B cell (primary cell): Measurements from ENCODE around the gene ELAVL3. TPM values are rescaled to one million over a fixed set of nuclear protein-coding genes. Genes with fewer than 3 reads are reported as not detected.
A peak's percentile ranks its signal among the peaks of the same experiment; 100 is the strongest.

ENCODE experiments used
- ATAC-seq: fragments of 200-7000 bp; cut with Tn5 transposase; one replicate; pipeline ENCODE4 v1.10.0; 2021; ENCODE audit warnings: low read depth, mild to moderate bottlenecking, moderate number of reproducible peaks, moderate library complexity
- CTCF ChIA-PET: fragments of 350-600 bp; sonication (Branson Sonifier 250); formaldehyde crosslinking; loops from one replicate; lab custom pipeline; 2021; ENCODE audit warnings: antibody characterized with exemption, inconsistent platforms; lab: Charles Lee
- POLR2A ChIA-PET: fragments of 350-600 bp; sonication (Branson Sonifier 250); formaldehyde crosslinking; loops from one replicate; lab custom pipeline; 2021; ENCODE audit warnings: antibody characterized with exemption; lab: Charles Lee
- DNase-seq: peaks from one replicate; pipeline ENCODE4 v3.0.0; 2013
- H2AFZ ChIP-seq: 2 replicates; pipeline ENCODE4 v1.6.1; 2012; ENCODE audit warnings: mild to moderate bottlenecking, low read depth, low read length; ENCODE audit not compliant: insufficient read depth, poor library complexity, severe bottlenecking
- H3K27ac ChIP-seq, 2 donors: 1 replicate in 1 of 2; 2 replicates in 1 of 2; pipeline ENCODE4 v1.5.1; 2012 to 2013; ENCODE audit warnings: low read length in 2 of 2, mild to moderate bottlenecking in 2 of 2, moderate library complexity in 1 of 2
- H3K27me3 ChIP-seq, 4 experiments: fragments of 200-600 bp in 1 of 4; sonication (generic) in 1 of 4; replicated peaks in 1 of 4; 1 replicate in 2 of 4; 2 replicates in 2 of 4; pipeline versions ENCODE4 v1.6.1 to v1.7.0; 2013 to 2016; ENCODE audit warnings: low read length in 3 of 4, mild to moderate bottlenecking in 2 of 4, mixed read lengths in 1 of 4, moderate library complexity in 1 of 4; ENCODE audit not compliant: insufficient read depth in 4 of 4, control insufficient read depth in 3 of 4; ENCODE audit errors: control extremely low read depth in 1 of 4
- H3K36me3 ChIP-seq, 2 experiments: replicated peaks in 1 of 2; 1 replicate in 1 of 2; 2 replicates in 1 of 2; pipeline versions ENCODE4 v1.6.1 to v1.7.1; 2013; ENCODE audit warnings: low read length in 1 of 2; ENCODE audit not compliant: insufficient read depth in 2 of 2, control insufficient read depth in 1 of 2; ENCODE audit errors: control extremely low read depth in 1 of 2, extremely low read depth in 1 of 2
- H3K4me1 ChIP-seq, 2 donors: fragments of 200-600 bp in 1 of 2; sonication (generic) in 1 of 2; 1 replicate in 1 of 2; 2 replicates in 1 of 2; pipeline versions ENCODE4 v1.5.1 to v1.6.1; 2013 to 2017; ENCODE audit warnings: low read length in 2 of 2; ENCODE audit not compliant: control insufficient read depth in 2 of 2, insufficient read depth in 2 of 2
- H3K4me2 ChIP-seq: replicated peaks from 2 replicates; pipeline ENCODE3; 2012; ENCODE audit warnings: mild to moderate bottlenecking, low read depth, low read length; ENCODE audit not compliant: poor library complexity, severe bottlenecking
- H3K4me3 ChIP-seq, 5 experiments: fragments of 200-600 bp in 1 of 5; sonication (generic) in 1 of 5; 1 replicate in 3 of 5; 2 replicates in 2 of 5; pipeline versions ENCODE4 v1.5.1 to v1.7.0; 2011 to 2016; ENCODE audit warnings: low read length in 4 of 5, mild to moderate bottlenecking in 4 of 5, low read depth in 2 of 5, control low read depth in 1 of 5, moderate library complexity in 1 of 5; ENCODE audit not compliant: insufficient read depth in 1 of 5; ENCODE audit errors: control extremely low read depth in 1 of 5, extremely low read depth in 1 of 5
- H3K79me2 ChIP-seq: fragments of 200-600 bp; sonication (generic); one replicate; pipeline ENCODE4 v1.6.0; 2016; ENCODE audit warnings: low read length; ENCODE audit not compliant: control insufficient read depth, insufficient read depth
- H3K9ac ChIP-seq: fragments of 200-600 bp; sonication (generic); 2 replicates; pipeline ENCODE4 v1.6.1; 2017; ENCODE audit warnings: mild to moderate bottlenecking, low read length, moderate library complexity
- H3K9me3 ChIP-seq, 3 donors: one replicate each; pipeline versions ENCODE4 v1.6.1 to v1.7.1; 2013; ENCODE audit warnings: low read length in 2 of 3; ENCODE audit not compliant: control insufficient read depth in 2 of 3, insufficient read depth in 1 of 3; ENCODE audit errors: control extremely low read depth in 1 of 3
- H4K20me1 ChIP-seq: 2 replicates; pipeline ENCODE4 v1.6.0; 2012; ENCODE audit warnings: mild to moderate bottlenecking, low read length; ENCODE audit not compliant: insufficient read depth, control insufficient read depth, poor library complexity, severe bottlenecking
- H3K27ac Mint-ChIP-seq: one replicate; pipeline ENCODE4 v1.8.0; 2021; ENCODE audit warnings: mixed read lengths
- H3K27me3 Mint-ChIP-seq: one replicate; pipeline ENCODE4 v1.8.0; 2021; ENCODE audit warnings: mixed read lengths
- H3K4me1 Mint-ChIP-seq: one replicate; pipeline ENCODE4 v1.8.0; 2021; ENCODE audit warnings: mixed read lengths
- H3K4me3 Mint-ChIP-seq: one replicate; pipeline ENCODE4 v1.8.0; 2021; ENCODE audit warnings: mixed read lengths
- H3K9me3 Mint-ChIP-seq: one replicate; pipeline ENCODE4 v1.8.0; 2022; ENCODE audit warnings: mixed read lengths; ENCODE audit not compliant: insufficient read depth
- EZH2 ChIP-seq: IDR thresholded peaks from 2 replicates; pipeline ENCODE4 v1.6.1; 2012; ENCODE audit warnings: borderline replicate concordance, low read depth, mild to moderate bottlenecking, moderate library complexity, low read length; ENCODE audit not compliant: insufficient read depth, poor library complexity, severe bottlenecking
- WGBS: methylation state at CpG from one replicate; pipeline ENCODE4 v1.1.5; 2013; ENCODE audit warnings: missing lambda C conversion rate; ENCODE audit not compliant: insufficient coverage; 5-methylcytosine and 5-hydroxymethylcytosine counted together
- intact Hi-C: fragments of 100-400 bp; cut with micrococcal nuclease; formaldehyde crosslinking; loops from one replicate; pipeline ENCODE4 v1.10.0; 2022
- polyA plus RNA-seq: library from polyadenylated mRNA; depleted of rRNA; stranded (reverse); fragments of >200 nt; gene quantifications from 2 replicates; pipeline ENCODE4 v1.2.3, GENCODE V29; 2012
- total RNA-seq, 2 donors: library from RNA; stranded (reverse); fragments of 120-200 nt in 1 of 2; gene quantifications; 1 replicate in 1 of 2; 2 replicates in 1 of 2; pipeline versions ENCODE4 v1.2.3 to v1.2.4, GENCODE V29; 2013 to 2022
- TF ChIP-seq, protein P1 (sequence below): fragments of 200-600 bp; IDR thresholded peaks from one replicate; pipeline ENCODE4 v1.8.0; 2022; ENCODE audit warnings: antibody characterized with exemption, mild to moderate bottlenecking

The ELAVL3 gene
- total and polyA plus RNA-seq, 2 donors (not counting 1 experiment from before 2014, with no cell fraction given): 0.01 TPM; not detected in 1

- Histone ChIP-seq H4K20me1 (no peaks in the 10 kb centered on the region), H3K9ac (no peak overlapping the region), H3K36me3 (peaks cover 0 to 2% of the 10 kb centered on the region in 2 experiments), H2AFZ (no peak overlapping the region), H3K79me2 (no peaks in the 10 kb centered on the region), H3K9me3 (peaks cover 0 to 25% (median 0%) of the 10 kb centered on the region in 3 donors), H3K4me2 (peak overlapping the region; percentile 89), H3K4me3 (no peak overlapping the region), H3K4me1 (peaks cover 36 to 42% of the 10 kb centered on the region in 2 donors), H3K27me3 (peaks cover 0 to 38% (median 23%) of the 10 kb centered on the region in 4 experiments), H3K27ac (no peak overlapping the region)
- WGBS: 95% methylated on average over 53 of the region's 57 CpGs
- H3K4me3 Mint-ChIP-seq: peak overlapping the region; percentile 34
- ChIA-PET CTCF (interaction anchor here (0.6 to 3.4 kb wide), 18 partner anchors 13 to 357 kb away, joined by 3 to 38 read pairs (median 5); partner anchors contain the start of genes ELOF1, EPOR and SWSAP1), POLR2A (interaction anchor here (0.5 to 1.5 kb wide), 6 partner anchors 25 to 109 kb away, joined by 3 to 9 read pairs (median 5); partner anchors contain the start of genes ODAD3, PRKCSH and SWSAP1)
- peaks cover 27% of the 10 kb centered on the region for H3K27me3 Mint-ChIP-seq
- TF ChIP-seq, protein P1, sequence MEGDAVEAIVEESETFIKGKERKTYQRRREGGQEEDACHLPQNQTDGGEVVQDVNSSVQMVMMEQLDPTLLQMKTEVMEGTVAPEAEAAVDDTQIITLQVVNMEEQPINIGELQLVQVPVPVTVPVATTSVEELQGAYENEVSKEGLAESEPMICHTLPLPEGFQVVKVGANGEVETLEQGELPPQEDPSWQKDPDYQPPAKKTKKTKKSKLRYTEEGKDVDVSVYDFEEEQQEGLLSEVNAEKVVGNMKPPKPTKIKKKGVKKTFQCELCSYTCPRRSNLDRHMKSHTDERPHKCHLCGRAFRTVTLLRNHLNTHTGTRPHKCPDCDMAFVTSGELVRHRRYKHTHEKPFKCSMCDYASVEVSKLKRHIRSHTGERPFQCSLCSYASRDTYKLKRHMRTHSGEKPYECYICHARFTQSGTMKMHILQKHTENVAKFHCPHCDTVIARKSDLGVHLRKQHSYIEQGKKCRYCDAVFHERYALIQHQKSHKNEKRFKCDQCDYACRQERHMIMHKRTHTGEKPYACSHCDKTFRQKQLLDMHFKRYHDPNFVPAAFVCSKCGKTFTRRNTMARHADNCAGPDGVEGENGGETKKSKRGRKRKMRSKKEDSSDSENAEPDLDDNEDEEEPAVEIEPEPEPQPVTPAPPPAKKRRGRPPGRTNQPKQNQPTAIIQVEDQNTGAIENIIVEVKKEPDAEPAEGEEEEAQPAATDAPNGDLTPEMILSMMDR: no peak
- no peak for TF ChIP-seq EZH2
- no peaks in the 10 kb centered on the region for H3K9me3 Mint-ChIP-seq
- intact Hi-C loops: loop anchor here (5.0 kb wide), 2 partner anchors 439 to 446 kb away; no protein-coding TSS in a partner anchor
- ATAC-seq: no peak
- no peak for DNase-seq
- peaks cover 26% of the 10 kb centered on the region for H3K4me1 Mint-ChIP-seq
- H3K27ac Mint-ChIP-seq: no peak overlapping the region
These were observed 2.7 kb upstream of the ELAVL3 start for GRCh38 chr19:11483366-11484111.
